ENCODE measurements around the gene EZR.
"Not testable (repeated sequence)": the region's sequence is repeated elsewhere in the genome, so short reads cannot be mapped to it uniquely, and the experiment has no call there.

EZR gene

GRCh38 chr6:158841358-158841757, 22.2 kb upstream of the EZR start:
- Histone ChIP-seq H3K27me3 (replicated peaks; ENCODE audit: insufficient read depth, low read length) (no peaks in the 10 kb centered on the region), H3K9me3 (replicated peaks; ENCODE audit: insufficient read depth, low read length) (no peaks in the 10 kb centered on the region), H3K4me1 (ENCODE audit: low read length) (no peaks in the 10 kb centered on the region), H2AFZ (ENCODE audit: low read length) (no peak overlapping the region), H3K4me3 (ENCODE audit: low read length) (no peak overlapping the region), H3F3A (ENCODE audit: insufficient read depth, low read length) (no peaks in the 10 kb centered on the region), H3K9me2 (replicated peaks; ENCODE audit: insufficient read depth, low read length) (no peaks in the 10 kb centered on the region), H3K79me2 (ENCODE audit: low read length) (no peaks in the 10 kb centered on the region), H4K20me1 (ENCODE audit: insufficient read depth, low read length) (no peaks in the 10 kb centered on the region), H3K9ac (ENCODE audit: low read length) (no peak overlapping the region), H3K27ac (ENCODE audit: low read length) (no peak overlapping the region), H3K4me2 (ENCODE audit: low read depth, low read length) (no peak overlapping the region), H3K36me3 (replicated peaks; ENCODE audit: insufficient read depth, low read length) (no peaks in the 10 kb centered on the region)
- DNase-seq: no peak
- TF ChIP-seq, protein P1, sequence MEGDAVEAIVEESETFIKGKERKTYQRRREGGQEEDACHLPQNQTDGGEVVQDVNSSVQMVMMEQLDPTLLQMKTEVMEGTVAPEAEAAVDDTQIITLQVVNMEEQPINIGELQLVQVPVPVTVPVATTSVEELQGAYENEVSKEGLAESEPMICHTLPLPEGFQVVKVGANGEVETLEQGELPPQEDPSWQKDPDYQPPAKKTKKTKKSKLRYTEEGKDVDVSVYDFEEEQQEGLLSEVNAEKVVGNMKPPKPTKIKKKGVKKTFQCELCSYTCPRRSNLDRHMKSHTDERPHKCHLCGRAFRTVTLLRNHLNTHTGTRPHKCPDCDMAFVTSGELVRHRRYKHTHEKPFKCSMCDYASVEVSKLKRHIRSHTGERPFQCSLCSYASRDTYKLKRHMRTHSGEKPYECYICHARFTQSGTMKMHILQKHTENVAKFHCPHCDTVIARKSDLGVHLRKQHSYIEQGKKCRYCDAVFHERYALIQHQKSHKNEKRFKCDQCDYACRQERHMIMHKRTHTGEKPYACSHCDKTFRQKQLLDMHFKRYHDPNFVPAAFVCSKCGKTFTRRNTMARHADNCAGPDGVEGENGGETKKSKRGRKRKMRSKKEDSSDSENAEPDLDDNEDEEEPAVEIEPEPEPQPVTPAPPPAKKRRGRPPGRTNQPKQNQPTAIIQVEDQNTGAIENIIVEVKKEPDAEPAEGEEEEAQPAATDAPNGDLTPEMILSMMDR (IDR thresholded peaks at IDR 0.05; ENCODE audit: low read length): no peak
- TF ChIP-seq EZH2 (optimal IDR thresholded peaks at IDR 0.05; ENCODE audit: low read depth, low read length) (no peak), EZH2phosphoT487 (IDR thresholded peaks at IDR 0.05; ENCODE audit: low read length) (no peak)

GRCh38 chr6:158840465-158840864, 21.3 kb upstream of the EZR start:
- Histone ChIP-seq H3K9me2 (replicated peaks; ENCODE audit: insufficient read depth, low read length) (no peaks in the 10 kb centered on the region), H2AFZ (ENCODE audit: low read length) (no peak overlapping the region), H3K27me3 (replicated peaks; ENCODE audit: insufficient read depth, low read length) (no peaks in the 10 kb centered on the region), H3K4me2 (ENCODE audit: low read depth, low read length) (no peak overlapping the region), H3K9me3 (replicated peaks; ENCODE audit: insufficient read depth, low read length) (no peaks in the 10 kb centered on the region), H3K4me1 (ENCODE audit: low read length) (no peaks in the 10 kb centered on the region), H3K79me2 (ENCODE audit: low read length) (no peaks in the 10 kb centered on the region), H3K9ac (ENCODE audit: low read length) (no peak overlapping the region), H3K36me3 (replicated peaks; ENCODE audit: insufficient read depth, low read length) (no peaks in the 10 kb centered on the region), H3K4me3 (ENCODE audit: low read length) (no peak overlapping the region), H3F3A (ENCODE audit: insufficient read depth, low read length) (no peaks in the 10 kb centered on the region), H3K27ac (ENCODE audit: low read length) (no peak overlapping the region), H4K20me1 (ENCODE audit: insufficient read depth, low read length) (no peaks in the 10 kb centered on the region)
- TF ChIP-seq, protein P1 (IDR thresholded peaks at IDR 0.05; ENCODE audit: low read length): no peak
- TF ChIP-seq EZH2 (optimal IDR thresholded peaks at IDR 0.05; ENCODE audit: low read depth, low read length): no peak
- no peak for TF ChIP-seq EZH2phosphoT487 (IDR thresholded peaks at IDR 0.05; ENCODE audit: low read length)
- DNase-seq: no peak

DNA sequence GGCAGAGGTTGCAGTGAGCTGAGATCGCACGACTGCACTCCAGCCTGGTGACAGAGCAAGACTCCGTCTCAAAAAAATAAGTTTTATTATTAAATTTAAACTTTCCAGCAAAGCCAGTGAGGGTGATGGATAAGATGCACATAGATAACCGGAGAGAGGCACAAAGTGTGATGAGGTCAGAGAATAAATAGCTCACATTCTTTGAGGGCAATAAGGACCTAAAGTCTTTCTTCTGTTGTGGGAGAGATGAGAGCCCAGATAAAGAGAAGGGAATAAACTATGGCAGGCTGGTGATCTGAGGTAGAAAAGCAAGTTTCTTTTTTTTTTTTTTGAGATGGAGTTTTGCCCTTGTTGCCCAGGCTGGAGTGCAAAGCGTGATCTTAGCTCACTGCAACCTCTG, 20.6 kb upstream of the EZR start:
- H2AFZ ChIP-seq (ENCODE audit: low read length): no peak overlapping the region
- no peaks in the 10 kb centered on the region for H3K9me2 ChIP-seq (replicated peaks; ENCODE audit: insufficient read depth, low read length)
- no peaks in the 10 kb centered on the region for H4K20me1 ChIP-seq (ENCODE audit: insufficient read depth, low read length)
- H3K9ac ChIP-seq (ENCODE audit: low read length): no peak overlapping the region
- H3K4me3 ChIP-seq (ENCODE audit: low read length): no peak overlapping the region
- H3F3A ChIP-seq (ENCODE audit: insufficient read depth, low read length): no peaks in the 10 kb centered on the region
- no peak overlapping the region for H3K4me2 ChIP-seq (ENCODE audit: low read depth, low read length)
- no peak overlapping the region for H3K27ac ChIP-seq (ENCODE audit: low read length)
- H3K79me2 ChIP-seq (ENCODE audit: low read length): no peaks in the 10 kb centered on the region
- H3K36me3 ChIP-seq (replicated peaks; ENCODE audit: insufficient read depth, low read length): no peaks in the 10 kb centered on the region
- TF ChIP-seq EZH2 (optimal IDR thresholded peaks at IDR 0.05; ENCODE audit: low read depth, low read length) (no peak), EZH2phosphoT487 (IDR thresholded peaks at IDR 0.05; ENCODE audit: low read length) (no peak)
- TF ChIP-seq, protein P1 (IDR thresholded peaks at IDR 0.05; ENCODE audit: low read length): no peak
- no peaks in the 10 kb centered on the region for H3K9me3 ChIP-seq (replicated peaks; ENCODE audit: insufficient read depth, low read length)
- no peaks in the 10 kb centered on the region for H3K27me3 ChIP-seq (replicated peaks; ENCODE audit: insufficient read depth, low read length)
- no peak for DNase-seq
- H3K4me1 ChIP-seq (ENCODE audit: low read length): no peaks in the 10 kb centered on the region

GRCh38 chr6:158838790-158839189, 19.6 kb upstream of the EZR start:
- not testable (repeated sequence) for H3K4me1 ChIP-seq (ENCODE audit: low read length); H3K27ac ChIP-seq (ENCODE audit: low read length); H3K36me3 ChIP-seq (replicated peaks; ENCODE audit: insufficient read depth, low read length); DNase-seq; H3K9me2 ChIP-seq (replicated peaks; ENCODE audit: insufficient read depth, low read length); H3K79me2 ChIP-seq (ENCODE audit: low read length); H3K4me2 ChIP-seq (ENCODE audit: low read depth, low read length); H3K9me3 ChIP-seq (replicated peaks; ENCODE audit: insufficient read depth, low read length); H3F3A ChIP-seq (ENCODE audit: insufficient read depth, low read length); H3K9ac ChIP-seq (ENCODE audit: low read length); H3K27me3 ChIP-seq (replicated peaks; ENCODE audit: insufficient read depth, low read length); H4K20me1 ChIP-seq (ENCODE audit: insufficient read depth, low read length); H3K4me3 ChIP-seq (ENCODE audit: low read length); H2AFZ ChIP-seq (ENCODE audit: low read length)
